Measurements from ENCODE around the gene CABLES1.

CABLES1 gene

GRCh38 chr18:23243816-23244215 lies 108.5 kb downstream of the CABLES1 start:
- DNase-seq (ENCODE audit: low read depth), result no peak

- DNase-seq (ENCODE audit: low read depth), result no peak
Measured at GRCh38 chr18:23244401-23244800, 109.1 kb downstream of the CABLES1 start.

- DNase-seq (ENCODE audit: low read depth), result no peak
Measured at GRCh38 chr18:23245461-23245860, 110.2 kb downstream of the CABLES1 start.

GRCh38 chr18:23247331-23247730 lies 112.0 kb downstream of the CABLES1 start:
- no peak for DNase-seq (ENCODE audit: low read depth)

- no peak for DNase-seq (ENCODE audit: low read depth)
Measured at GRCh38 chr18:23247896-23248295, 112.6 kb downstream of the CABLES1 start.

GRCh38 chr18:23248826-23249225 lies 113.5 kb downstream of the CABLES1 start:
- DNase-seq (ENCODE audit: low read depth), result no peak

GRCh38 chr18:23249348-23249747 lies 114.1 kb downstream of the CABLES1 start:
- DNase-seq (ENCODE audit: low read depth), result no peak

- DNase-seq (ENCODE audit: low read depth), result no peak
Measured at GRCh38 chr18:23250893-23251656, 115.8 kb downstream of the CABLES1 start.

- DNase-seq (ENCODE audit: low read depth), result no peak
Measured at GRCh38 chr18:23253630-23254029, 118.3 kb downstream of the CABLES1 start.

- DNase-seq (ENCODE audit: low read depth), result no peak
Measured at GRCh38 chr18:23257137-23257536, 121.9 kb downstream of the CABLES1 start.

- DNase-seq (ENCODE audit: low read depth), result no peak
Measured at GRCh38 chr18:23257686-23258565, 122.6 kb downstream of the CABLES1 start.

GRCh38 chr18:23258566-23259469 lies 123.5 kb downstream of the CABLES1 start:
- no peak for DNase-seq (ENCODE audit: low read depth)

GRCh38 chr18:23259701-23260681 lies 124.7 kb downstream of the CABLES1 start:
- DNase-seq (ENCODE audit: low read depth), result no peak

- DNase-seq (ENCODE audit: low read depth), result no peak
Measured at GRCh38 chr18:23260926-23261590, 125.8 kb downstream of the CABLES1 start.

GRCh38 chr18:23263551-23264235 lies 128.4 kb downstream of the CABLES1 start:
- DNase-seq (ENCODE audit: low read depth), result no peak

GRCh38 chr18:23265682-23266399 lies 130.6 kb downstream of the CABLES1 start:
- DNase-seq (ENCODE audit: low read depth), result no peak

GRCh38 chr18:23266717-23267446 lies 131.6 kb downstream of the CABLES1 start:
- DNase-seq (ENCODE audit: low read depth), result no peak

- no peak for DNase-seq (ENCODE audit: low read depth)
Measured at GRCh38 chr18:23267447-23267776, 132.1 kb downstream of the CABLES1 start.

GRCh38 chr18:23268641-23269040 lies 133.4 kb downstream of the CABLES1 start:
- no peak for DNase-seq (ENCODE audit: low read depth)

All from stimulated activated CD8-positive, alpha-beta memory T cell treated with anti-CD3 and anti-CD28 coated beads, Interleukin-12 subunit alpha, Interleukin-12 subunit beta, amount 100 ng/mL, for 1 hour (primary cell).